Measurements from ENCODE around the gene HEG1. TPM values are rescaled to one million over a fixed set of nuclear protein-coding genes. Genes with fewer than 3 reads are reported as not detected.

HEG1 gene
- total and polyA plus RNA-seq, 2 of the 8 experiments (the other 6 are each of a cell fraction or from before 2014, with no cell fraction given) = 5.3 to 9.7 TPM

DNA sequence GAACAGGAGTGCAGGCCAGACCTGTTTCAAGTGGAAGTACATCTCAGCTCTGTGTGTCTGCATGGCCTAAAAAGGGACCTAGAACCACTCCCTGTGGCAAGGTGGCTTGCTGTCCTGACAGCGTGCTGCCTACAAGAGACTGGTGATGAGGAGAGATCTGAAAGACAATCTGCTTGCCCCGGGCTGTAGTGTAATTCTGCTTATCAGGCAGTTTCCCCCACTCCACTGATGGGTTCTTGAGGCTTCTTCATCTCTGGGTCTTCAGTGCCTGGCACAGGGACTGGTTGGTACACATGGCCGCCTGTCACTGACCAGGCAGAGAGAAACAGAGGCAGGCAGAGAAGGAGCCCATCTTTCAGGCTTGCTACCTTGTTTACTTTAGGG is 57.6 kb downstream of the HEG1 start:
- Histone ChIP-seq H3K27me3 (replicated peaks in 1 of 4; ENCODE audit: control insufficient read depth in 3 of 4, extremely low read depth in 1 of 4, insufficient read depth in 3 of 4, low read length in 3 of 4) (no peaks in the 10 kb centered on the region), H3K14ac (ENCODE audit: insufficient read length) (no peak overlapping the region), H3K4ac (replicated peaks; ENCODE audit: insufficient read length, low read depth, low read length) (no peak overlapping the region), H3K9me3 (ENCODE audit: insufficient read depth in 2 of 2, low read depth in 1 of 2, low read length in 1 of 2) (peaks cover 0 to 3% of the 10 kb centered on the region in 2 experiments; a peak in 1 of 4 replicates), H3K4me2 (ENCODE audit: insufficient read depth in 1 of 2, low read depth in 2 of 2, low read length in 2 of 2) (no peak overlapping the region), H4K8ac (ENCODE audit: extremely low read depth, insufficient read depth, low read length) (no peak overlapping the region), H2BK120ac (replicated peaks; ENCODE audit: low read depth, low read length) (no peak overlapping the region), H3K18ac (ENCODE audit: extremely low read depth, low read length) (no peak overlapping the region), H3K36me3 (ENCODE audit: control insufficient read depth in 2 of 4, insufficient read depth in 4 of 4, low read length in 3 of 4) (peaks cover 0 to 10% (median 2%) of the 10 kb centered on the region in 4 experiments; a peak in 3 of 8 replicates), H2BK20ac (ENCODE audit: low read length) (no peak overlapping the region), H3K56ac (replicated peaks; ENCODE audit: insufficient read length, low read depth, low read length) (no peak overlapping the region), H4K5ac (ENCODE audit: insufficient read length, low read depth, low read length) (no peak overlapping the region), H3K23me2 (ENCODE audit: low read depth, low read length) (no peaks in the 10 kb centered on the region), H3K9ac (replicated peaks in 1 of 4; ENCODE audit: extremely low read depth in 1 of 4, low read depth in 3 of 4, low read length in 3 of 4) (no peak overlapping the region), H3K4me3 (ENCODE audit: extremely low read depth in 1 of 4, insufficient read depth in 2 of 4, low read depth in 3 of 4, low read length in 4 of 4) (no peak overlapping the region), H2AFZ (ENCODE audit: low read length) (no peak overlapping the region), H2BK15ac (ENCODE audit: low read length) (no peak overlapping the region), H3K79me1 (ENCODE audit: low read depth, low read length) (no peaks in the 10 kb centered on the region), H4K91ac (replicated peaks; ENCODE audit: insufficient read length, low read length) (no peak overlapping the region), H4K20me1 (replicated peaks in 1 of 2; ENCODE audit: control insufficient read depth in 1 of 2, insufficient read depth in 2 of 2, low read length in 2 of 2) (no peaks in the 10 kb centered on the region), H3K79me2 (ENCODE audit: control insufficient read depth in 1 of 2, insufficient read depth in 2 of 2, low read length in 2 of 2) (no peaks in the 10 kb centered on the region), H3K27ac (ENCODE audit: low read depth, low read length) (no peak overlapping the region), H2BK5ac (ENCODE audit: low read depth, low read length) (no peak overlapping the region), H2AK5ac (ENCODE audit: low read depth, low read length) (no peak overlapping the region), H3K4me1 (replicated peaks in 1 of 4; ENCODE audit: control insufficient read depth in 3 of 4, insufficient read depth in 4 of 4, low read length in 3 of 4) (peaks cover 5 to 10% (median 8%) of the 10 kb centered on the region in 4 experiments), H2BK12ac (ENCODE audit: low read depth, low read length) (no peak overlapping the region), H3K23ac (ENCODE audit: insufficient read length) (no peak overlapping the region)
- ChIA-PET CTCF (ENCODE audit: partially characterized antibody) (interaction anchor here (0.7 to 2.1 kb wide), 6 partner anchors 14 to 203 kb away, joined by 3 to 6 read pairs (median 4); no protein-coding TSS in a partner anchor), POLR2A (ENCODE audit: partially characterized antibody) (no interaction called here)
- no peak for DNase-seq (ENCODE audit: low read depth in 1 of 2, low spot score in 2 of 2)
- no peak for FAIRE-seq
- WGBS, 2 experiments (ENCODE audit: extremely low coverage in 1 of 2, insufficient coverage in 1 of 2, insufficient read length in 1 of 2, insufficient replicate concordance in 2 of 2, low coverage in 1 of 2, low lambda C conversion rate in 2 of 2, missing lambda C conversion rate in 1 of 2) = 86% methylated on average over 3 of the region's 3 CpGs; no CpG with 5 or more reads in 1 of the 2 experiments
- TF ChIP-seq YY1 (IDR thresholded peaks at IDR 0.05; ENCODE audit: low read depth, low read length) = no peak
- TF ChIP-seq HDAC6 (IDR thresholded peaks at IDR 0.05; ENCODE audit: low read depth, low read length) = no peak
- TF ChIP-seq CTBP2 (IDR thresholded peaks at IDR 0.05; ENCODE audit: borderline replicate concordance, insufficient read depth, insufficient read length, low read length) = no peak
- no peak for TF ChIP-seq BCL11A (IDR thresholded peaks at IDR 0.05; ENCODE audit: low read depth in 2 of 2, low read length in 2 of 2)
- no peak for TF ChIP-seq SIRT6 (IDR thresholded peaks at IDR 0.05; ENCODE audit: low read length)

Measured in H1 (cell line).